DND-41 (cell line): Measurements from ENCODE around the gene MTG1.
"Not testable (repeated sequence)": the region's sequence is repeated elsewhere in the genome, so short reads cannot be mapped to it uniquely, and the experiment has no call there.

Experiments
- CTCF ChIP-seq: IDR thresholded peaks from 2 replicates; pipeline ENCODE4 v1.5.1; 2012; ENCODE audit warnings: borderline replicate concordance, low read length, moderate library complexity, mild to moderate bottlenecking; ENCODE audit not compliant: poor library complexity, severe bottlenecking; ENCODE audit errors: extremely low read depth
- EZH2 ChIP-seq: IDR thresholded peaks from 3 replicates; pipeline ENCODE4 v1.6.1; 2012; ENCODE audit warnings: borderline replicate concordance, low read depth, mild to moderate bottlenecking, moderate library complexity, low read length, inconsistent platforms; ENCODE audit not compliant: severe bottlenecking

GRCh38 chr10:133386951-133387350 is 7.0 kb upstream of the MTG1 start:
- not testable (repeated sequence) for TF ChIP-seq CTCF, EZH2
